Kidney (tissue), 14 donors: ENCODE results near the gene CADPS2. TPM values are rescaled to one million over a fixed set of nuclear protein-coding genes. Genes with fewer than 3 reads are reported as not detected.

Experiments
- DNase-seq, 5 donors: peaks; one replicate each; pipeline ENCODE4 v3.0.0-alpha.2; 2013 to 2020
- FAIRE-seq: peaks from 2 replicates; lab custom pipeline; 2012; peaks lifted over from hg19 to GRCh38; lab: Jason Lieb, UNC
- H3K27ac ChIP-seq, 2 donors: one replicate each; pipeline ENCODE4 v1.7.0; 2013; ENCODE audit warnings: low read depth in 2 of 2, low read length in 2 of 2, inconsistent platforms in 1 of 2
- H3K27me3 ChIP-seq: one replicate; pipeline ENCODE4 v1.7.1; 2013; ENCODE audit warnings: low read length, inconsistent platforms; ENCODE audit not compliant: control insufficient read depth, insufficient read depth
- H3K36me3 ChIP-seq, 3 donors: one replicate each; pipeline versions ENCODE4 v1.7.0 to v1.7.1; 2013; ENCODE audit warnings: low read length in 3 of 3, control low read depth in 1 of 3, inconsistent platforms in 1 of 3; ENCODE audit not compliant: insufficient read depth in 3 of 3, control insufficient read depth in 2 of 3
- H3K4me1 ChIP-seq, 3 donors: one replicate each; pipeline versions ENCODE4 v1.7.0 to v1.7.1; 2013; ENCODE audit warnings: low read length in 3 of 3, inconsistent platforms in 1 of 3, low read depth in 1 of 3; ENCODE audit not compliant: control insufficient read depth in 2 of 3, insufficient read depth in 2 of 3
- H3K4me3 ChIP-seq, 3 donors: one replicate each; pipeline versions ENCODE4 v1.7.0 to v1.8.1; 2013; ENCODE audit warnings: low read length in 3 of 3, control low read depth in 1 of 3, inconsistent platforms in 1 of 3
- H3K9ac ChIP-seq, 3 donors: one replicate each; pipeline versions ENCODE4 v1.7.0 to v1.7.1; 2013; ENCODE audit warnings: low read length in 3 of 3, control low read depth in 1 of 3, inconsistent platforms in 1 of 3
- H3K9me3 ChIP-seq, 3 donors: one replicate each; pipeline versions ENCODE4 v1.7.0 to v1.7.1; 2013; ENCODE audit warnings: low read length in 3 of 3, control low read depth in 1 of 3, inconsistent platforms in 1 of 3; ENCODE audit not compliant: control insufficient read depth in 2 of 3, insufficient read depth in 1 of 3
- intact Hi-C: fragments of 100-400 bp; cut with DNase I; formaldehyde crosslinking; loops from one replicate; pipeline ENCODE4 v1.11.1; 2022
- polyA plus RNA-seq: library from polyadenylated mRNA; stranded (reverse); fragments of 350-450 nt; fragmentation: Illumina TruSeq; extraction: RNeasy Lipid Tissue Mini Kit (QIAGEN cat#74804); gene quantifications from one replicate; pipeline ENCODE4 v1.2.3, GENCODE V29; 2014; ENCODE audit warnings: low read depth, low replicate concordance; ENCODE audit not compliant: insufficient read depth
- total RNA-seq: library from RNA; stranded (reverse); fragmentation: NEBNext Ultra II Directional; extraction: Animal tissue kit (Norgen Biotek cat#: 25700); gene quantifications from one replicate; pipeline ENCODE4 v1.2.1, GENCODE V29; 2021
- TF ChIP-seq, protein P1 (sequence below): IDR thresholded peaks from 3 replicates; pipeline ENCODE4 v1.5.1; 2012; ENCODE audit warnings: mild to moderate bottlenecking, moderate library complexity, borderline replicate concordance; ENCODE audit not compliant: insufficient read depth; ENCODE audit errors: extremely low read depth
- donor health status: control.
- donor health status: control.
- donor health status: control.
- donor health status: control.
- donor health status: control.
- donor health status: DM: yes; HTN: yes; CAD: no.
- donor health status: Normal renal cell carcinoma (clear cell type).

Gene CADPS2
- total and polyA plus RNA-seq, 2 donors from 2014 or later, result 33.0 to 39.9 TPM

DNA sequence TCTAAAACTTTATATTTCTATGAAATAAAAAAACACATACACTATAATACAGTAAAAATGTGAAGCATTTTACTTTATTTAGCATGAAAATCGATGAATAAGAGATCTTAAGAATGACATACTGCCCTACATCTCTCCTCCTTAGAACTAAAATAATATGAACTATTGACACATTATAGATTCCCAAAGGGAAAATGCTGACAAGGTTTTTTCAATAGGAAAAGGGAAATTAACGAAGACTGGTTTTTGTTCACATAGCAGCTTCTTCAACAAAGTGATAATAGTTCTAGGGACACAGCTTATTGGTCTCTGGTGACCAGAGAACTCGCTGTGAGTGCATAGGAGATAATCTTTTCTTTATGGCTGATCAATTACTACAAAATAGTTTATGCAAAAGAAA, 523.8 kb downstream of the CADPS2 start:
- Histone ChIP-seq H3K27ac (no peak overlapping the region), H3K4me3 (no peak overlapping the region), H3K4me1 (no peaks in the 10 kb centered on the region), H3K9me3 (no peaks in the 10 kb centered on the region), H3K9ac (no peak overlapping the region), H3K36me3 (no peaks in the 10 kb centered on the region), H3K27me3 (no peaks in the 10 kb centered on the region)
- no peak for DNase-seq
- intact Hi-C loops, result no loop called here
- TF ChIP-seq, protein P1, sequence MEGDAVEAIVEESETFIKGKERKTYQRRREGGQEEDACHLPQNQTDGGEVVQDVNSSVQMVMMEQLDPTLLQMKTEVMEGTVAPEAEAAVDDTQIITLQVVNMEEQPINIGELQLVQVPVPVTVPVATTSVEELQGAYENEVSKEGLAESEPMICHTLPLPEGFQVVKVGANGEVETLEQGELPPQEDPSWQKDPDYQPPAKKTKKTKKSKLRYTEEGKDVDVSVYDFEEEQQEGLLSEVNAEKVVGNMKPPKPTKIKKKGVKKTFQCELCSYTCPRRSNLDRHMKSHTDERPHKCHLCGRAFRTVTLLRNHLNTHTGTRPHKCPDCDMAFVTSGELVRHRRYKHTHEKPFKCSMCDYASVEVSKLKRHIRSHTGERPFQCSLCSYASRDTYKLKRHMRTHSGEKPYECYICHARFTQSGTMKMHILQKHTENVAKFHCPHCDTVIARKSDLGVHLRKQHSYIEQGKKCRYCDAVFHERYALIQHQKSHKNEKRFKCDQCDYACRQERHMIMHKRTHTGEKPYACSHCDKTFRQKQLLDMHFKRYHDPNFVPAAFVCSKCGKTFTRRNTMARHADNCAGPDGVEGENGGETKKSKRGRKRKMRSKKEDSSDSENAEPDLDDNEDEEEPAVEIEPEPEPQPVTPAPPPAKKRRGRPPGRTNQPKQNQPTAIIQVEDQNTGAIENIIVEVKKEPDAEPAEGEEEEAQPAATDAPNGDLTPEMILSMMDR, result no peak
- no peak for FAIRE-seq

GRCh38 chr7:122354656-122355055, 531.6 kb downstream of the CADPS2 start:
- no peaks in the 10 kb centered on the region for H3K9me3 ChIP-seq
- no peak overlapping the region for H3K27ac ChIP-seq
- TF ChIP-seq, protein P1, result no peak
- H3K4me1 ChIP-seq, result no peaks in the 10 kb centered on the region
- no peaks in the 10 kb centered on the region for H3K27me3 ChIP-seq
- intact Hi-C loops, result no loop called here
- FAIRE-seq (no peak), DNase-seq (no peak)
- no peaks in the 10 kb centered on the region for H3K36me3 ChIP-seq
- H3K4me3 ChIP-seq, result no peak overlapping the region
- no peak overlapping the region for H3K9ac ChIP-seq

- Histone ChIP-seq H3K4me3 (no peak overlapping the region), H3K9ac (no peak overlapping the region), H3K4me1 (no peaks in the 10 kb centered on the region), H3K36me3 (no peaks in the 10 kb centered on the region), H3K27ac (no peak overlapping the region), H3K9me3 (no peaks in the 10 kb centered on the region), H3K27me3 (no peaks in the 10 kb centered on the region)
- intact Hi-C loops, result no loop called here
- DNase-seq, result no peak
- TF ChIP-seq, protein P1, result no peak
- no peak for FAIRE-seq
Observed at GRCh38 chr7:122352454-122352853, 533.8 kb downstream of the CADPS2 start.

DNA sequence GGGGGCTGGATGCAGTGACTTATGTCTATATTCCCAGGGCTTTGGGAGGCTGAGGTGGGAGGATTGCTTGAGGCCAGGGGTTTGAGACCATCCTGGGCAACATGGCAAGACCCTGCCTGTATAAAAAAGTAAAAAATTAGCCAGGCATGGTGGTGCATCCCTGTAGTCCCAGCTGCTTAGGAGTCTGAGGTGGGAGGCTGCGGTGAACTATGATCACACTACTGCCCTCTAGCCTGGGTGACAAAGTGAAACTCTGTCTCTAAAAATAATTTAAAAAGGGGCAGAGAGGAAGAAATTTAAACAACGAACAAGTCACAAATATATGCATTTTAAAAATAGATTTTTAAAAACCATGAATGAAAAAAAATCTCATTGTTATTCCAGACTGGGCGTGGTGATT, 535.6 kb downstream of the CADPS2 start:
- Histone ChIP-seq H3K4me3 (no peak overlapping the region), H3K4me1 (no peaks in the 10 kb centered on the region), H3K9ac (no peak overlapping the region), H3K9me3 (no peaks in the 10 kb centered on the region), H3K36me3 (no peaks in the 10 kb centered on the region), H3K27ac (no peak overlapping the region), H3K27me3 (no peaks in the 10 kb centered on the region)
- FAIRE-seq, result no peak
- no peak for DNase-seq
- intact Hi-C loops, result no loop called here
- TF ChIP-seq, protein P1, result no peak
